ENCODE data around the gene TNPO2.

- TF ChIP-seq CTCF (IDR thresholded peaks at IDR 0.05; ENCODE audit: poor library complexity) (no peak), EZH2phosphoT487 (IDR thresholded peaks at IDR 0.05; ENCODE audit: low read depth, severe bottlenecking, unreplicated experiment) (no peak)
Observed at GRCh38 chr19:12749938-12750521, 26.3 kb upstream of the TNPO2 start.

Measured in hepatocyte (in vitro differentiated cells).